MV-4-11 (cell line): Measurements from ENCODE around the gene SREBF2.
A peak's percentile ranks its signal among the peaks of the same experiment; 100 is the strongest.

Experiments used
- DNase-seq: peaks from one replicate; lab custom pipeline; 2025; lab: John Stamatoyannopoulos, UW

The SREBF2 gene

DNA sequence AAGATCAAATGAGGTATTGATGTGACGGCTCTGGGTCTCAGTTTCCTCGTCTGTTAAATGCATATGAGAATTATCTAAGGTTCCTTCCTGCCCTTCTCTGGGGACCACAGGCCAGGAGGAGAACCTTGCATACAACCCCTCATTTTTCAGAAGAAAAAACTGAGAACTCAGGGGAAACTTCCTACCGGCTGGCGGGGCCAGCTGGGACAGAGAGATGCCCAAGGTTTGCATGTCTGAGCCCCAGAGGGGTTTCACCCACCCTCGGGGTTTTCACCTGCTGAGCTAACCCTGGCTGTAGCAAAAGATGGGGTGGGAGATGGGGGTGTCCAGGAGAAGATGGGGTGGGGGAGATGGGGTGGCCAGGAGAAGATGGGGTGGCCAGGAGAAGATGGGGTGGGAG, 89.4 kb downstream of the SREBF2 start:
- DNase-seq = no peak

DNA sequence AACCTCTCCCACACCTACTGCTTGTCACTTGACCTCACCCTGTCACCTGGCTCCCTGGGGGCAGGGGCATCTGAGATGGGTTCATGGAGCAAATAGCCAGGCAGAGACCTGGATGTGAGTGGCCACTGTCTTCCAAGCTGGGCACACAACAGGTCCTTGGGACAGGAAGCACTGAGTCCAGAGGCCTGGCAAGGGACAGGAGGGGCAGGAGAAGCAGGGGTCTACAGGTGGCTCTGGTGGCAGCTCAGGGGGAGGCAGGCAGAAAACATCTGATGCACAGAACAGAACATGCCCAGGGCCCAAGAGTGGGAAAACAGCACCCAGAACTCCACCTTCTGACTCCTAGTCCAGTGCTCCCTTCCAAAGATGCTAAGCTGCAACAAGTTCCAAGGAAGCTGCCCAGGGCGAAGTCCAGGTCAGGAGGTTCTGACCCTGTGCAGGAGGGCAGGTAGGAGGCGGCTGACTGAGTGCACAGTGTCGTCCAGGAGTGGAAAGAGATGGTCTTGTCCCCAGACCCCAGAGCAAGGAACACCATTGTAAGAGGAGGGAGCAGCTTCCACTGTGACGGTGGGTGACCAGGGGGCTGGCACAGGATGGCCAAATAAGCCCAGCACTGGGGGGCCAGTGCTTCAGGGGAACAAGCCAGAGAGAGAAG, 90.2 kb downstream of the SREBF2 start:
- no peak for DNase-seq

DNA sequence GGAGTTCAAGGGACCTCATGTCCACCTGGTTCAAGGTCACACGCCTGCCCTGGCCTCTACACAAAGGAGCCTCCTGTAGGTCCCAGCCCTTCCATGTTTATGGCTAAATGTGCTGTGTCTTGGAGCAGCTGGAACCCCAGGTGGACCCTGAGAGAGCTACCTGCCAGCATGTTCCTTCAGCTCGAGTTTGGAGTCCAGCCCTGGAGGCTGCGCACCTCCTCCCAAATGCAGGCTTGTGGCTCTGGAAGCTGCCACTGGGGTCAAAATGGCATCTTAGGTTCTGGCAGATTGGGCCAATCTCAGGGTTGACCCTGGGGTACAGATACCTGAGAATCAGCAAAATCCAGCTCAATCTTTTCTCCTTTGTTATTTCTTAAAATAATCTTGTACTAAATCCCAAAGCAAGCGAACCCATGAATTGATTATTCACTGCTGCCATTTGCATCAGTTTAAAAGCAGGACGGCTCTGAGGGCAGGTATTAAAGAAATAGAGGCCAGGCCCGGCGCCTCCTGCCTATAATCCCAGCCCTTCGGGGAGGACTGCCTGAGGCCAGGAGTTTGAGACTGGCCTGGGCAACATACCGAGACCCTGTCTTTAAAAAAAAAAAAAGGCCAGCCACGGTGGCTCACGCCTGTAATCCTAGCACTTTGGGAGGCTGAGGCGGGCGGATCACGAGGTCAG, 90.8 kb downstream of the SREBF2 start:
- DNase-seq = no peak

DNA sequence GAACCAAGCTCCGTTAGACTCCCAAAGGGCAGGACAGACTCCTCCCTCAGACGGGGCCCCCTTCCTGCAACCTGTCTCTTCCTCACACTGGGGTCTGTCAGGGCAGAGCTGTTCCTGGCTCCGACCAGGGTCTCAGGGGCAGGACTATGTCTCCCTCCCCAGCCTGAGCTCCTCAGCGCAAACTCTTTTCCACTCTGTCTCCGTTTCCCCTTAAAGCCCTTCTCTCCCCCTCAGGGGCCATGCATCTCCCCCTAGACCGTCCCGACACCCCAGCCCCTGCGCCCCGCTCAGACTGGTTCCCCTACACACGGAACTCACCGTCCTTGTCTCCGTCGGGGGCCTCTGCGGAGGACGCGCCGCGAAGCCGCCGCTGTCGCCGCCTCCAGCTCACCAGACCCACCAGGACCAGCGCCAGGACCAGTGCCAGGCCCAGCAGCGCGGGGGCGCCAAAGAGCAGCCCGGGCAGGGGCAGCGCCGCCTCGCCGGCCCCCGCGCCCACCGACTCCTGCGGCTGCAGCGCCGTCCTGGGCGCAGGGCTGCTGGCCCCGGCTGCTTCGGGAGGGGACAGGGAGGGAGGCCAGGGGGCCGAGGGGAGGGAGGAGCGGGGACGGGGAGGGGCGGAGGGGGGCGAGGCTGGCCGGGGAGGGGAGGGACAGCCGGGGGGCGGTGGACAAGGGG, 93.0 kb downstream of the SREBF2 start:
- peak; percentile 34 for DNase-seq

DNA sequence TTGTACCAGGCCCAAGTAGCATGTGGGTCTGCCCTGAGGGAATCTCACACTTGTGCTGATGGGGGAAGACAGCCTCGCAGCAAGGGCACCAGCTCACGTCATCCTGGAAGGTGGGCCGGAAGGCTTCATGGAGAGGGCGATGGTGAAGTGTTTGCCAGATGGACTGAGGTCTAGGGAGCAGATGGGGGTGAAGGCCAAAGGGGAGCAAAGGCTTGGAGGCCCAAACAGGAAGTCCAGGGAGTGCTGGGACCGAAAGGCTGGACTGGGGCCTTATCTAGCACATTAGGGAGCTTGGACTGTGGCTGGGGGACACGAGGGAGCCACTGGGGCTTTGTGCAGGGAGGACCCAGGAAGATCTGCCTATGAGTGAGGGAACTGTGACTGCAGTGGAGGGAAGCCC, 94.9 kb downstream of the SREBF2 start:
- no peak for DNase-seq

DNA sequence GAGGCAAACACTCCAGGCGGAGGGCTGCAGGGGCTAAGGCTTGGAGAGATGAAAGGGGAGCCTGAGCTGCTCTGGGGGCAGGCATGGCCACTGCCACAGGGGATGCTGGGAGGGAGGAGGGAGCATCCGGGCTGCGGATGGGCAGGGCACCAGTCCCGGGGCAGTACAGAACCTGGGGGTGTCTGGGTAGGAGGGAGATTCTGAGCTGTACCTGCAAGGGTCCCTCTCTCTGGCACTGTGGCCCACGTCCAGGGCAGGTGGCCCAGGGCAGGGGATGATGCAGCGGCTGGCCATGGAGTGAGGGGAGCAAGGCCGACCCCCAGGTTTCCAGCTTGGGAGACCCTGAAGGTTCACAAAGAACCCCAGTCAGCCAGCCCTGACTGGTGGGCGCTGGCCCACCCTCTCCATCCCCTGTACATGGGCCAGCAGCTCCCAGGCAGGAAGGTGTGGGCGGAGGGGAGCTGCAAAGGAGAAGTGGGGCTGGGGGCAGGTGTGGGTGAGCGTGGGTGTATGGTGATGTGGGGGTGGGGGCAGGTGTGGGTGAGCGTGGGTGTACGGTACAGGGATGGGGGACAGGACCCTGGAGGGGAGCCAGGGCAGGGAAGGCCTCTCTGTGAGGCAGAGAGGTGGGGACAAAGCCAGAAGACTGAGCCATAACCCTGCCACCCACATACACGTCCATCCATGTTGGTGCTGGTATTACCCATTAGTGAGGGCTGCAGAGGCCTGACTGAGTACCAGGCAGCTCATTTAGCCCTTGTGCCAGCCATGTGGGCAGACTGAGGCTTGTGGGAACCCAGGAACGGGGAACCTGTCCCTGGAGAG, 95.9 kb downstream of the SREBF2 start:
- DNase-seq = no peak

DNA sequence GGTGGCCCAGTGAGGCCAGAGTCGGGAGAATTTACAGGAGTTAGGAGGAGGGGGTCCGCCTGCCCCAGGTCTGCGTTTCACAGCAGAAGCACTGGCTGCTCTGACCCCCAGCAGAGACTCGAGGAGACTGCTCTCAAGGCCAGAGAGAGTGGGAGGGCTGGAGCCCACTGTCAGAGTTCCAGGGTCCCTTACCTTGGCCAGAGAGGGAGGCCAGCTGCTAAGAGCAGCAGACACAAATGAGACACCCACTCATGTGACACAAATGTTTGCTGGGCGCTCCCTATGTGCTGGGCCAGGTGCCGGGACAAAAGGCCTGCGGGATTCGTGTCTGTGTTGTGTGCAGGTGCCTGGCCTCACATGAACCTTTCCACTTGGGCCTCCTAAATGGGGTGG, 96.5 kb downstream of the SREBF2 start:
- no peak for DNase-seq

DNA sequence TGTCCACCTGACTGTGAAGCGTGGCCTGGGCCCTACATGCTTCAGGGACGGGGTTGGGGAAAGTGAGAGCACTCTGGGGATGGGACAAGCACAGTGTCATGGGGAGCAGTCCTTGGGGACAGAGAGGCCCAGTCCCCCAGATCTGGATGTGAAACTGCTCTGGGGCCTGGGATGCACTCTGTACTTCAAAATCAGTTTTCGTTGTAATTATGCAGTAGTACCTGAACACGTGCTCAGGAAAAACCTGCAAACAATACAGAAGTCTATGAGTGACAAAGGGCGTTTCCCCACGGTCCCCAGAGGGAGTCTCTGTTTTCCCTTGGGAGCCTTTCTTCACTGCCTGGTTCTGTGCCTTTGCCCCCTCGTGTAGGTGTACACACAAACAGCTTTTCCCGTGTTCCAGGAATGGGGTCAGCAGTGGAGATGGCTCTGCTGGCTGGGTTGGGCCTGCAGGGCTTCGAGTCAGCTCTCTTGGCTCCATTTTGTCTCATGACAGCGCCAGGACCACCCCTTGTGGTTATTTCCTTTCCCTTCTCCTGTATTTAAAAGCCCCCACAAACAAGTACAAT, 98.9 kb downstream of the SREBF2 start:
- DNase-seq = no peak

DNA sequence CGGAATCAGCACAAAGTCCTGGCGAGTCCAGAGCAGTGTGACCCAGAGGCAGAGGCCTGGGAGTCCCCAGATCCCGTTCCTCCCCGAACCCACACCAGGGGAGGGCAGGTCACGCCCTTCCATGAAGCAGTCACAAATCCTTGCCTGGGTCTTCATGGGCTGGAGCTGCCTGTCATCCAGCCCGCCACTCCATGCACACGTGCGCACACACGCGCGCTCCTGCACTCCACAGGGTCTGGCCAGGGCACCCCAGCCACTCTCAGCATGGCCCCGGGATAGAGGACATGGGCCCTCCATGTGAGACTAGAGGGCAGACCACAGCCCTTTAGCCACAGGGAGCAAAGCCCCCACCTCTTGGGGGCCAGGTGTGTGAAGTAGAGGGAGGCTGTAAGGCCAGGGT, 99.4 kb downstream of the SREBF2 start:
- DNase-seq = no peak

DNA sequence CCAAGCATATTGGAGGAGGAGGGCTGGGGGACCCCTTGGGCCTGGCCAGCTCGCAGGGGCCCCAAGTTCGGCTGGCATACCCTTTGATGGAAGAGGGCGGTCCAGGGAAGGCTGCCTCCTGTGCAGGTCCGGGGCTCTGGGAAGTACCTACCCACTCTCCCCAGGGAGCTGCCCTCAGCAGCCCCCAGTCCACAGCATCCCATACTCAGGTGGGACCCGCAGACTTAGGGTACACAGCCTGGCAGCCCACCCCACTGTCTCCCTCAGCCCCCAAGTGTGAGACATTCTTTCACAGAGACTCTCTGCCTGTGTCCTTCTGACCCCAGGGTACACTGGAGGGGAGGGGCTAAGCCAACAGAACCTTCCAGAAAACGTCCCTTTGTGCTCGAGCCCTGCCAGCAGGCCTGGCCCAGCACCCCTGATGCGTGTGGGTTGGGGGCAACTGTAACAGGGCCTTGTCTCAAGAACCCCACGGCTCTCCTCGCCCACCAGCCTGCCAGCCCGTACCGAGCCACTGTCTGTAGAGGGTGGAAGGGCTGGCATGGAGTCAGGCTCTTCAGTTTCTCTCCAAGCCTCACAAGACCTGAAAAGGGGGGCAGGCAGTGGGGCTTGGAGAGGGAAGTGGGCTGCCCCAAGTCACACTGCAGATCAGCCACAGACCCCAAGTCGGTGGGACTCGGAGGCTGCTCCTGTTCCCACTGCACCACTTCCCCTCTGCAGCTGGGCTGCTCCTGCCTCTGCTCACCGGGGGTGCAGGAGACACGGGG, 100.7 kb downstream of the SREBF2 start:
- no peak for DNase-seq

DNA sequence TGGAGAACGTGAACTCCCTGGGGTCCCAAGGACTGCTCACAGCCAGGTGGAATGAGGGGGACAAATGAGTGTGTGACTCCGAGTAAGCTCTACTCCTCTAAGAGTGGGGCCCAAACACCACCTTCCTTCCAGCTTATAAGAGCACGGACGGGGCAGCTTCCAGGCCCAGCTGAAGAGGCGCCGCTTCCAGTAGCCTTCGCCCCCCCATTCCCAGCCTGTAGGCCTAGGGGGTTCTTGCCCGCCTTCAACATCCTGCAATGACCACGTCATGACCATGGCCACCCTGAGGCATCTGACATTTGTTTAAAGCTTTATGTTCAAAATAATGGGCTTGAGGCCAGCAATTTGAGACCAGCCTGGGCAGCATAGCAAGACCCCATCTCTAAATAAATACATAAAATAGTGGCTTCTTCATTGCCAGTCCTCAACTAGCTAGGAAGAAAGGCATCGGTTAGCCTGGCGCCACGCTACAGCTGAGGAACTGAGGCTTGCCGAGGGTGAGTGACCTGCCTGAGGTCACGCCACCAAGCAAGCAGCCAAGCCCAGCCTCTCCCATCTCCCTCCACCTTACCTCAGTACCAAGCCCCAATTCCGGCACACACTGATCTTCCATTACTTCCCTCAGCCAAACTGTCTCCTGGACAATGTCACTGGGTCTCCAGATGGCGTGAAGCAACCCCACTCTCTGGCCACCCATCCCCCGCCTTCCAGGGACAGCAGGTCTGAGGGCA, 101.5 kb downstream of the SREBF2 start:
- no peak for DNase-seq

DNA sequence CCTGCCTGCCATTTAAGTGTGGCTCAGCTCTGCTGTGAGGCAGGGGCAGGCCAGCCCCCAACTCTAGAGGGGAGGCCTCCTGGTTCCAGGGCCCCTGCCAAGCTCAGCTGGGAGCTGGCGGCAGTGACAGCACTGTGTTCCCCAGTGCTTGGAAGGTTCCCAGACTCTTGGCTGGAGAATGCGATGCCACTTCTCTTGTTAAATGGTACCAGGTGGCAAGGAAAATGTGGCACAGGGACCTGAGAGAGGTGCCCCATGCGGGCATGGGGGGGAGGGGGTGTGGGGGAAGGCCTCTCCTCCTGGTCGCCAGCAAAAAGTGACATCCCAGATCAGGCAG, 102.1 kb downstream of the SREBF2 start:
- DNase-seq = no peak

DNA sequence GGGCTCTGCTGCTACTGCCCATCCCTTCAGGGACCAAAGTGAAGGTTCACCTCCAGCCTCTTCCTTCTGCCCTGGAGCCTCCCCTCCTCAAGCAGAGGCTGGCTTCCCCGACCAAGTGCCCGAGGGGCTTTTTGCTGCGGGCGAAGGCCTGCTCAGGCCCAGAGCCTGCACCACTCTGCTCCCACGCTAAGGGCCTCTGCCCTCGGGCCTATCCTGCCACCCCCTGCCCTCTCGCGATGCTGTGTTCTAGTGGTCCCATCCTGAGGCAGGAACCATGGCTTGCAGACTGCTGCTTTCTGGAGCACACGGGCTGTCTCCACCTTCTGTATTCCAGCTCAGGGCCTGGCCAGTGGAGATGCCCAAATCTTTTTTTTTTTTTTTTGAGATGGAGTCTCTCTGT, 102.6 kb downstream of the SREBF2 start:
- no peak for DNase-seq

DNA sequence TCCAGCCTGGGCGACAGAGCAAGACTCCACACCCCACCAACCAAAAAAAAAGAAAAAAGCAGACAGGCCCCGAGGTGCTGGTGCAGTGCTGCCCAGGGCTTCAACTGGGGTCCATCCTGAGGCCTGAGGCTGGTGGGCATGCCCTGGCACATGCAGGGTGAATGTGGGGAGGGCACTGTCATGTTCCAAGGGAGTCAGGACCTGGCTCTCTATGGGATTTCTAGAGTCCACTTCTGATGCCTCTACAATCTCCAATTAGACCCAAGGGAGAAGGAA, 103.9 kb downstream of the SREBF2 start:
- no peak for DNase-seq

DNA sequence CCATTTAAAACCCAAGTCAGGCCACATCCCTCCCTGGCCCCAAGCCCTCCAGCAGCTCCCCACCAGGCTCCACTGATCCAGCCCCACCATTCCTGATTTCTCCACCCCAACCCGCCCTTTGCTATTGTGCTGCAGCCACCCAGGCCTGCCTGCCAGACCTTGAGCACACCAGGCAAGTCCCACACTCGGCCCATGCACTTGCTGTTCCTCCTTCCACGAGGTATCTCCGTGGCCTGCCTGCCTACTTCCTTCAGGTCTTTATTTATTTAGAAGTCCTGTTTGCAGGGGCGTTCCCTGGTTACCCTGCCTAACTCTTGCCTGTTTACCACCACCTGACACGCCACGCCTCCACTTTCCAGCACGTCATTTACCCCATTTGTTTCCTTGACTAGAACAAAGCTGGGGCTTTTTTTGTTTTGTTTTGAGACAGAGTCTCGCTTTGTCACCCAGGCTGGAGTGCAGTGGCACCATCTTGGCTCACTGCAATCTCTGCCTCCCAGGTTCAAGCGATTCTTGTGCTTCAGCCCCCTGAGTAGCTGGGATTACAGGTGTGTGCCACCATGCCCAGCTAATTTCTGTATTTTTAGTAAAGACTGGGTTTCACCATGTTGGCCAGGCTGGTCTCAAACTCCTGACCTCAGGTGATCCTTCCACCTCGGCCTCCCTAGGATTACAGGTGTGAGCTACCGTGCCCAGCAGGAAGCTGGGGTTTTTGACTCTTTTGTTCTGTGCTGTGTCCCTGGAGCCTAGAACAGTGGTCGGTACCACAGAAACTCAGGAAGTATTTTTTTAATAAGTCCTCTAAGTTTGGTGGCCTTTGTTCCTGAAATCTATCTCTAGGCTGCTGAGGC, 107.3 kb downstream of the SREBF2 start:
- DNase-seq = peak; percentile 39

DNA sequence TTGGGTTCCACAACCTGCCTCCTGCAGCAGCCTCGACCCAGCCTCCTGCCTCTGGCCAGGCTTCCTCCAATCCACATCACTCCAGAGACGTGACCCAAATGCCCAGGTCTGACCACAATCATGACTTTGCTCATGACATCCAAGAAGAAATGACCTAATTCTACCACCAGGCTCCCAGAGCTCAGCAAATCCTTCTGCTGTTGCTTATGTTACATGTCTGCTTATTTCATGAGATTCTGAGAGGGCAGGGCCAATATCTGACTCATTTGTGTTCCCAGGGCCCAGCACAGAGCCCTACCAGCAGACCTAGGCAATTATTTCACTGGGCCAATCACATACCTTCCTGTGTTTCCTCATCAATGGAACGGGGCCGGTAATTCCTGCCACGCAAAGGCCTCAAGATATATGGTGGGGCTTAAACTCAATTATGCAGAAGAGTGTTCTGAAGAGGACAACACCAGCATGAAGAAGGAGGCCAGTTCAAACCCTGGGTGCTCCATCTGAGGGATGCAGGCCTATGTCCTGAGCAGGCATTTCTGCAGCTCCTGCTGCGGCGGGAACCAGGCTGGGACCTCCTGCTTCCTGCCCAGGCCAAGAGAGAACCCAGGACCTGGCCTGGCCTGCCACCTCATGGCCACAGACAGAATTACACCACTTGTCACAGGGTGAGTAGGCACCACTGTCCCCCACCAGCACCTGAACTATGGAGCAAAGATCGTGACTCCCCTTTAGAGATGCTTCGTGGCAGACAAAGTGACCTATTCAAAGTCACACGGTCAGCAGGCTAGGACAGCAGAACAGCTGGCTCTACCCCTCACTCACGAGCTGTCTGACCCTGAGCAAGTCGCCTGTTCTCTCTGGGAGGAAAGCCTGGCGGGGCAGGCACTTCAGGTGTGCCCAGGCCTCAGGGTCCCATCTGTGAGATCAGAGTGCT, 108.2 kb downstream of the SREBF2 start:
- peak; percentile 67 for DNase-seq

DNA sequence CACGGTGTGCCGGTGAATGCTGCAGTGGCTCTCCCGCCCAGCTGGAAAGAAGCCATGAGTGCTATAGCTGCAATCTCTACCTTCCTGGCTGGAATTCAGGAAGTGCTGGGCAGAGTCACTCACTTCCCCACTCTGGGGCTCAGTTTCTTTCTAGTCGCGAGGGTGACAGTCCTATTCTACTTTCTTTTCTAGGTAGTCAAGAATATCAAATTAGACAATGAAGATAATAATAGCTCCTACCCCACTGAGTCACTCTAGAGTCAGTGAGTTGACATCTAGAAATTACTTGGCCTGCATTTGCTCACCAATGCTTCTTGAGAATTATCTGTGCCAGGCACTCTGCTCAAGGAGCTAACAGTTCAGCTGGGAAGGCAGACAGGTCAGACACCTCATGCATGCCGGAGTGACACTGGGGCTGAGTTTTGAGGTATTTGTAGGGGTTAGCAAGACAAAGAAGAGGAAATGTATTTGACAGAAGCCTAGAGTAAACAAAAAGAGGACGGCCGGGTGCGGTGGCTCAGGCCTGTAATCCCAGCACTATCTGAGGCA, 110.8 kb downstream of the SREBF2 start:
- DNase-seq = no peak

DNA sequence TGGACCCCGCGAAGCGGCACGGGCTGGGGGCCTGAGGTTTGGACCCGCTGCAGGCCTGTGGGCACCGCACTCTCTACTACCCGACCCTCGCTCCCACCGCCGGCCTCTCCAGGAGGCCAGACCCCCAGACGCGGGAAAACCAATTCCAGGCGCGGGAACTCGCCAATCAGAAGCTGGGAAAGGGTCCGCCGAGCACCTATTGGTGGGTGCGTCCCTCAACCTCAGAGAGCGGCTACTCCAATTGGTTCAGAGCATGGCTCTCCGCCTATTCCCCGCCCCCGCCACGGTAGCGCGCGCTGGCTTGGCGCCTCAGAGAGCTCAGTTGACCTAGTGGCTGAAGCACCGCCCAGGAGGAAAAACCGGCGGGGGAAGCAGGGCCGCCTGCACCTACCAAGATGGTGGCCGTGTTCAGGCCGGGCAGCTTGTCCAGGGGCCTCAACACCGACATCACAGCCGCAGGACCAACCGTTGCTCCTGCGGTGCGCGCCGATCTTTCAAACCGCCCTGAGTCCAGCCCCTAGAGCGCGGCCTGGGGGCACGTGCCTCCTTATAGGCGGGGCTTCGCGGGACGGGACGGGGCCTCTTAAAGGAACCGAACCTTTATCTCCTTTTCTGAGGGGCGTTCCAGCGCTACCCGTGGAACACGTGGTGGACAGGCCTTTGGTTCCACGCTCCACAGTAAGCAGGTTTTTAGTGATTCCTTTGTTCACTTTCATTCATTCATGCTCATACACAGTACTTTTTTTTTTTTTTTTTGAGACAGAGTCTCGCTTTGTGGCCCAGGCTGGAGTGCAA, 113.9 kb downstream of the SREBF2 start, which contains the start of gene CENPM:
TSS of gene CENPM (minus strand) at position 524 of the 795 bp plus-strand sequence. CDS start at position 448, 76 bp downstream.
- DNase-seq = peak; percentile 94
